SU-DHL-6 (cell line): ENCODE measurements around the gene GPR55.

Experiments used
- CTCF ChIP-seq: fragments of 200-600 bp; sonication (generic); IDR thresholded peaks from one replicate; pipeline ENCODE4 v1.5.1; 2017; ENCODE audit warnings: antibody characterized with exemption, mild to moderate bottlenecking, low read length, moderate library complexity; ENCODE audit not compliant: insufficient read depth, poor library complexity, severe bottlenecking
- EZH2phosphoT487 ChIP-seq: fragments of 200-600 bp; sonication (generic), shearing (Covaris generic); conservative IDR thresholded peaks from 2 replicates; pipeline ENCODE4 v1.6.1; 2018; ENCODE audit warnings: mild to moderate bottlenecking, antibody characterized with exemption, low read length, moderate library complexity, mixed read lengths

GRCh38 chr2:230874876-230875275 lies 50.2 kb downstream of the GPR55 start:
- no peak for TF ChIP-seq CTCF
- TF ChIP-seq EZH2phosphoT487 = no peak
